ENCODE measurements around the gene NUBP1.

NUBP1 gene

GRCh38 chr16:10728003-10728887, 15.4 kb upstream of the NUBP1 start:
- TF ChIP-seq CTCF (IDR thresholded peaks at IDR 0.05; ENCODE audit: extremely low read depth, insufficient read depth, missing control alignments), result no peak
- DNase-seq (ENCODE audit: low spot score), result no peak
- in situ Hi-C loops (cut with MboI; ENCODE audit: low pct_unique_long_range_greater_than_20kb, low sequenced_read_pairs, unreplicated experiment), result no loop called here

GRCh38 chr16:10729104-10730048, 14.3 kb upstream of the NUBP1 start:
- TF ChIP-seq CTCF (IDR thresholded peaks at IDR 0.05; ENCODE audit: extremely low read depth, insufficient read depth, missing control alignments), result no peak
- no peak for DNase-seq (ENCODE audit: low spot score)
- in situ Hi-C loops (cut with MboI; ENCODE audit: low pct_unique_long_range_greater_than_20kb, low sequenced_read_pairs, unreplicated experiment), result loop anchor here (10.0 kb wide), 1 partner anchor 475 kb away; no protein-coding TSS in a partner anchor

GRCh38 chr16:10731790-10732189, 11.9 kb upstream of the NUBP1 start:
- no peak for DNase-seq (ENCODE audit: low spot score)
- no peak for TF ChIP-seq CTCF (IDR thresholded peaks at IDR 0.05; ENCODE audit: extremely low read depth, insufficient read depth, missing control alignments)
- in situ Hi-C loops (cut with MboI; ENCODE audit: low pct_unique_long_range_greater_than_20kb, low sequenced_read_pairs, unreplicated experiment), result loop anchor here (10.0 kb wide), 1 partner anchor 477 kb away; no protein-coding TSS in a partner anchor

GRCh38 chr16:10737068-10737625, 6.5 kb upstream of the NUBP1 start:
- DNase-seq (ENCODE audit: low spot score), result peak; percentile 80
- peak; percentile 80 for TF ChIP-seq CTCF (IDR thresholded peaks at IDR 0.05; ENCODE audit: extremely low read depth, insufficient read depth, missing control alignments)
- in situ Hi-C loops (cut with MboI; ENCODE audit: low pct_unique_long_range_greater_than_20kb, low sequenced_read_pairs, unreplicated experiment), result loop anchor here (5.0 to 10.0 kb wide), 2 partner anchors 220 to 482 kb away; no protein-coding TSS in a partner anchor

- in situ Hi-C loops (cut with MboI; ENCODE audit: low pct_unique_long_range_greater_than_20kb, low sequenced_read_pairs, unreplicated experiment), result loop anchor here (5.0 to 10.0 kb wide), 2 partner anchors 221 to 484 kb away; no protein-coding TSS in a partner anchor
Measured at GRCh38 chr16:10738231-10739077, 5.2 kb upstream of the NUBP1 start.

More at GRCh38 chr16:10738231-10739077, 5.2 kb upstream of the NUBP1 start:
- DNase-seq (ENCODE audit: low spot score), result peak; percentile 69
- TF ChIP-seq CTCF (IDR thresholded peaks at IDR 0.05; ENCODE audit: extremely low read depth, insufficient read depth, missing control alignments), result no peak

All from GM13977 (cell line).